AG09309 (cell line): ENCODE measurements around the gene HPRT1.

Experiments
- DNase-seq: peaks from one replicate; pipeline ENCODE4 v3.0.0-alpha.2; 2010; ENCODE audit warnings: low read depth
- H3K4me3 ChIP-seq: 2 replicates; pipeline ENCODE4 v1.5.1; 2011; ENCODE audit warnings: mild to moderate bottlenecking, low read depth, low read length, moderate library complexity; ENCODE audit not compliant: control insufficient read depth
- TF ChIP-seq, protein P1 (sequence below): IDR thresholded peaks from 2 replicates; pipeline ENCODE4 v1.5.1; 2011; ENCODE audit warnings: mild to moderate bottlenecking, low read depth, low read length, inconsistent platforms; ENCODE audit not compliant: insufficient read depth, control insufficient read depth; ENCODE audit errors: missing control alignments

The HPRT1 gene

DNA sequence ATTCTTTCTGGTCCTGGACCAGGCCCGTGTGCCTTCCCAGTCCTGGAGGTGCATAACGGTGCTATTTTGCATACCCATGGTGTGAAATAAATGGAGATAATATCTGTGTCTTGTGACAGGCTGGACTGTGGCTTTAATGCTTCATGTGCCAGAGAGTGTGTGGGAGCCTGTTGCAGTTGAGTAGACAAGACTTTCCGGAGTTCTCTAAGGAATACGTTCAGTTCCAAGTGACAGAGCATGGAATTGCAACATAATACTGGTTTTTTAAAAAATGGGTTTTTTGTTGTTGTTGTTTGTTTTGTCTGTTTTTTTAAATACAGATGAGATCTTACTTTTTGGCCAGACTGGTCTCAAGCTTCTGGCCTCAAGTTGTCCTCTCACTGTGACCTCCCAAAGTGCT is 74.0 kb downstream of the HPRT1 start:
- TF ChIP-seq, protein P1, sequence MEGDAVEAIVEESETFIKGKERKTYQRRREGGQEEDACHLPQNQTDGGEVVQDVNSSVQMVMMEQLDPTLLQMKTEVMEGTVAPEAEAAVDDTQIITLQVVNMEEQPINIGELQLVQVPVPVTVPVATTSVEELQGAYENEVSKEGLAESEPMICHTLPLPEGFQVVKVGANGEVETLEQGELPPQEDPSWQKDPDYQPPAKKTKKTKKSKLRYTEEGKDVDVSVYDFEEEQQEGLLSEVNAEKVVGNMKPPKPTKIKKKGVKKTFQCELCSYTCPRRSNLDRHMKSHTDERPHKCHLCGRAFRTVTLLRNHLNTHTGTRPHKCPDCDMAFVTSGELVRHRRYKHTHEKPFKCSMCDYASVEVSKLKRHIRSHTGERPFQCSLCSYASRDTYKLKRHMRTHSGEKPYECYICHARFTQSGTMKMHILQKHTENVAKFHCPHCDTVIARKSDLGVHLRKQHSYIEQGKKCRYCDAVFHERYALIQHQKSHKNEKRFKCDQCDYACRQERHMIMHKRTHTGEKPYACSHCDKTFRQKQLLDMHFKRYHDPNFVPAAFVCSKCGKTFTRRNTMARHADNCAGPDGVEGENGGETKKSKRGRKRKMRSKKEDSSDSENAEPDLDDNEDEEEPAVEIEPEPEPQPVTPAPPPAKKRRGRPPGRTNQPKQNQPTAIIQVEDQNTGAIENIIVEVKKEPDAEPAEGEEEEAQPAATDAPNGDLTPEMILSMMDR: no peak
- no peak for DNase-seq
- no peak overlapping the region for H3K4me3 ChIP-seq

DNA sequence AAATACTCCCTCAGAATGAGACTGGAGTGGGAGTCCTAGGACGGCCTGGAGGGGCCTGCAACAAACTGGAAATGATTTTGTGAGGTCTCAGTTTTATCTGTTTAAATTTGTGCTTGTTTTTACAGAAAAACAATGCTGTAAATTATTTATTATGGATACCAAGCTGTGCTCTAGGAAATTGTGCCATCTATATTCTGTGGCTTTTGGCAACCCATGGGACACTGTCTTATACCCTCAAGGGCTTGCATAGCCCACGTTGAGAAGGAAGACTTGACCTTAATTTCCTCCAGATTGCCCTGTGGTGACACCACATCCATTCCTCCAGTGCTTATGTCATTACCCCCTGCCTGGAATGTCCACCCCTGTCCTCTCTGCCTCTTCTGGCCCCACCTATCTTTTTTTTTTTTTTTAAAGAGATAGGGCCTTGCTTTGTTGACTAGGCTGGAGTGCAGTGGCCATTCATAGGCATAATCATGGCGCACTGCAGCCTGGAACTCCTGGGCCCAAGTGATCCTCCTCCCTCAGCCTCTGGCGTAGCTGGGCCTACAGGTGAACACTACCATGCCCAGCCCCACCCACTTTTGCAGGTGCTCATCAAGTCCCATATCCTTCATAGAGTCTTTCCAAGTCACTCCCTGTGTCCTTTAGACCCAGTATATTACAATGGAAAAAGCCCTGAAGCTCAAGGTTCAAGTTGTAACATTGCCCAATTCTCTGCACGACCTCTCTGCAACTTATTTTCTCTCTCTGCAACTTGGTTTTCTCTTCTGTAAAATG is 77.4 kb downstream of the HPRT1 start:
- H3K4me3 ChIP-seq: no peak overlapping the region
- DNase-seq: no peak
- TF ChIP-seq, protein P1: no peak

DNA sequence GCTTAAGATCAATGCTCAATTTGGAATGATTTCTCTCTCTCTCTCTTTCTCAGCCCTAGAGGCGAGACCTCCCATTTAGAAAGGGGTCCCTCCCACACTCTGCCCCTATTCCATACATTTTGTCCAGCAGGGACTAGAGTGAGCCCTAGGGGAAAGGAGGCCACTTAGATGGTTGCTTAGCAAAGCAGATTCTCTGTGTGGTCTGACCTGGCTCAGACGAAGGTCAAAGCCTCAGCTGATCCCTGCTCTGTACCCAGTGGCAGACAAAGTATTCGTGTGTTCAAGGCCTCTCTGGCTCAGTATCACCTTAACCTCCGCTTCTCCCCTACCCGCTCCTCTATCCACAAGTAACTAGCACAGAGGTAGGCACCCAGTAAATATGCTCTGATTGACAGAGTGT is 78.4 kb downstream of the HPRT1 start:
- TF ChIP-seq, protein P1: no peak
- H3K4me3 ChIP-seq: no peak overlapping the region
- no peak for DNase-seq

DNA sequence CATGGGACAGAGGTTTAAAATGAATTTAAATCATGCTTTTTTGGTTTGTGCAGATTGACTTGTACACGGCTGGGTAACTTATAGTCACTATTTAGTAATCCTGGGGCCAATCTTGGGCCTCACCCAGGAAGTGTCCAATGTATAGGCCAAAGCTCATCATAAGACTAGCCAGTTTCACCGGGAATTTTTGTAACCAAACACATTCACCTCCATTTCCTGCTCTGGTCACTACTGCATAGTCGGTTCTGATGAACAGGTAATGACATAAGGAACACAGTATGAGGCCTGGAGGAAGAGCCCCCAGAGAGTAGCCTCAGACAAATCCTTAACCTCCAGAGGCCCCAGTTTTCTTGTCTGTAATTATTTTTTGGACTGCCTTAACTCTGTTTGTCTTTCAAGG is 81.9 kb downstream of the HPRT1 start:
- TF ChIP-seq, protein P1: no peak
- DNase-seq: no peak
- H3K4me3 ChIP-seq: no peak overlapping the region

DNA sequence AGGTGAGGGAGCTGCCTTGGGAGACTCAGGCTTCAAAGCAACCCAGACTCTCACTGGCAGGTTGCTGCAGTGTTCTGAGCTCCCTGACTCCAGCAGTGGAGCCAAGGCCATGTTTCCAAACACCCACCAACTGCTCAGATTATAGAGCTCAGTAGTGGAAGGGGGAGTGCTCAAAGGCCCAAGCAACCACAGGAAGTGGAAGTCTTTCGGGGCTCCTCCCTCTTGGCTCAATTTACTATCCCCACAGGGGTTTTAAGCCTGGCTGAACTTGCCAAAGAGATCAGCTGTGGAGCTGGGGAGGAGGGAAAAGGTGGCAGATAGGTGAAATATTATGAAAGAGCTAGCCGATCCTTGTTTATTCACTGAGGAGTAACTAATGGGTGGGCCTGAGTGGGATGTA is 82.5 kb downstream of the HPRT1 start:
- no peak overlapping the region for H3K4me3 ChIP-seq
- TF ChIP-seq, protein P1: no peak
- DNase-seq: no peak

DNA sequence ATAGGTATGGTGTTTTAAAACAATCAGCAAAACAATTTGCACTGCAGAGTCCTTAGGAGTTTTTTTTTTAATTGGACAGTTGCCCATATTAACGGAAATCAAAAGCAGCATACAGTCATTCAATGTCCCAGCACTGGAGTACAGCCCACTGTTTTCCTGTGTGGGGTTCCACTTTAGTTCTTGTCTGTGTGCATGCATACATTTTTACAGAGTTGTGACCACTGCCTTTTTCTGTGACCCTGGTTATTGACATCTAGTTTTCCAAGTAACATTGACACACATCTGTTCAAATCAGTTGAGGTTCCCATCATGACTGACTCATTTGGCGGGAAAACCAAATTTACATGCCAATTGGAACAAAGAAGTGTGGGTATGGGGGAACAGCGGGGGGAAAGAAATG is 83.3 kb downstream of the HPRT1 start:
- TF ChIP-seq, protein P1: no peak
- DNase-seq: no peak
- H3K4me3 ChIP-seq: no peak overlapping the region
